GM19351 (cell line): Measurements from ENCODE around the gene CCDC148.
A peak's percentile ranks its signal among the peaks of the same experiment; 100 is the strongest.
"Not testable (repeated sequence)": the region's sequence is repeated elsewhere in the genome, so short reads cannot be mapped to it uniquely, and the experiment has no call there.

Experiments
- ATAC-seq: cut with Tn5 transposase; IDR thresholded peaks from one replicate; pipeline ENCODE4 v1.9.1; 2021; ENCODE audit warnings: mild to moderate bottlenecking, moderate library complexity; ENCODE audit not compliant: unreplicated experiment

The CCDC148 gene

GRCh38 chr2:158378926-158379325 is 77.6 kb downstream of the CCDC148 start:
- ATAC-seq: no peak

GRCh38 chr2:158366342-158366741 is 90.2 kb downstream of the CCDC148 start:
- ATAC-seq: no peak

GRCh38 chr2:158359846-158360245 is 96.7 kb downstream of the CCDC148 start:
- ATAC-seq: peak; percentile 79

- no peak for ATAC-seq
These were observed 98.9 kb downstream of the CCDC148 start for GRCh38 chr2:158357699-158358098.

- no peak for ATAC-seq
These were observed 99.4 kb downstream of the CCDC148 start for GRCh38 chr2:158357122-158357521.

- ATAC-seq: not testable (repeated sequence)
These were observed 105.1 kb downstream of the CCDC148 start for GRCh38 chr2:158351466-158351816.

- not testable (repeated sequence) for ATAC-seq
These were observed 105.6 kb downstream of the CCDC148 start for GRCh38 chr2:158350751-158351465.

- no peak for ATAC-seq
These were observed 110.5 kb downstream of the CCDC148 start for GRCh38 chr2:158346032-158346431.

- ATAC-seq: no peak
These were observed 117.0 kb downstream of the CCDC148 start for GRCh38 chr2:158339513-158339912.

GRCh38 chr2:158337018-158337417 is 119.5 kb downstream of the CCDC148 start:
- ATAC-seq: no peak

GRCh38 chr2:158331799-158332198 is 124.8 kb downstream of the CCDC148 start:
- ATAC-seq: not testable (repeated sequence)

GRCh38 chr2:158325782-158326340 is 130.7 kb downstream of the CCDC148 start:
- no peak for ATAC-seq

- ATAC-seq: no peak
These were observed 131.3 kb downstream of the CCDC148 start for GRCh38 chr2:158325031-158325781.

GRCh38 chr2:158323381-158323780 is 133.2 kb downstream of the CCDC148 start:
- no peak for ATAC-seq

GRCh38 chr2:158321264-158321663 is 135.3 kb downstream of the CCDC148 start:
- no peak for ATAC-seq

GRCh38 chr2:158319269-158319668 is 137.3 kb downstream of the CCDC148 start:
- no peak for ATAC-seq

- peak; percentile 51 for ATAC-seq
These were observed 138.9 kb downstream of the CCDC148 start for GRCh38 chr2:158317642-158318041.

GRCh38 chr2:158315803-158316414 is 140.6 kb downstream of the CCDC148 start:
- peak; percentile 45 for ATAC-seq

GRCh38 chr2:158315000-158315399 is 141.6 kb downstream of the CCDC148 start:
- no peak for ATAC-seq

- ATAC-seq: no peak
These were observed 142.8 kb downstream of the CCDC148 start for GRCh38 chr2:158313734-158314133.

- no peak for ATAC-seq
These were observed 143.6 kb downstream of the CCDC148 start for GRCh38 chr2:158312981-158313380.

GRCh38 chr2:158310407-158310806 is 146.1 kb downstream of the CCDC148 start:
- ATAC-seq: not testable (repeated sequence)
